GM13976 (cell line): ENCODE measurements around the gene CRB3.
A peak's percentile ranks its signal among the peaks of the same experiment; 100 is the strongest.

Experiments used
- DNase-seq: peaks from one replicate; pipeline ENCODE4 v3.0.0; 2012; ENCODE audit warnings: low spot score
- in situ Hi-C: fragments of 300-500 bp; cut with MboI; formaldehyde crosslinking; loops from one replicate; pipeline ENCODE4 v1.12.0; 2022; ENCODE audit warnings: low sequenced_read_pairs, mixed read lengths, inconsistent platforms; ENCODE audit not compliant: unreplicated experiment
- TF ChIP-seq, protein P1 (sequence below): IDR thresholded peaks from 2 replicates; pipeline ENCODE4 v1.5.1; 2012; ENCODE audit warnings: borderline replicate concordance, mild to moderate bottlenecking; ENCODE audit not compliant: insufficient read depth; ENCODE audit errors: extremely low read depth, missing control alignments, control extremely low read depth

The CRB3 gene

GRCh38 chr19:6455924-6456323 is 8.1 kb upstream of the CRB3 start:
- DNase-seq, result no peak
- TF ChIP-seq, protein P1, sequence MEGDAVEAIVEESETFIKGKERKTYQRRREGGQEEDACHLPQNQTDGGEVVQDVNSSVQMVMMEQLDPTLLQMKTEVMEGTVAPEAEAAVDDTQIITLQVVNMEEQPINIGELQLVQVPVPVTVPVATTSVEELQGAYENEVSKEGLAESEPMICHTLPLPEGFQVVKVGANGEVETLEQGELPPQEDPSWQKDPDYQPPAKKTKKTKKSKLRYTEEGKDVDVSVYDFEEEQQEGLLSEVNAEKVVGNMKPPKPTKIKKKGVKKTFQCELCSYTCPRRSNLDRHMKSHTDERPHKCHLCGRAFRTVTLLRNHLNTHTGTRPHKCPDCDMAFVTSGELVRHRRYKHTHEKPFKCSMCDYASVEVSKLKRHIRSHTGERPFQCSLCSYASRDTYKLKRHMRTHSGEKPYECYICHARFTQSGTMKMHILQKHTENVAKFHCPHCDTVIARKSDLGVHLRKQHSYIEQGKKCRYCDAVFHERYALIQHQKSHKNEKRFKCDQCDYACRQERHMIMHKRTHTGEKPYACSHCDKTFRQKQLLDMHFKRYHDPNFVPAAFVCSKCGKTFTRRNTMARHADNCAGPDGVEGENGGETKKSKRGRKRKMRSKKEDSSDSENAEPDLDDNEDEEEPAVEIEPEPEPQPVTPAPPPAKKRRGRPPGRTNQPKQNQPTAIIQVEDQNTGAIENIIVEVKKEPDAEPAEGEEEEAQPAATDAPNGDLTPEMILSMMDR, result no peak
- in situ Hi-C loops, result no loop called here

DNA sequence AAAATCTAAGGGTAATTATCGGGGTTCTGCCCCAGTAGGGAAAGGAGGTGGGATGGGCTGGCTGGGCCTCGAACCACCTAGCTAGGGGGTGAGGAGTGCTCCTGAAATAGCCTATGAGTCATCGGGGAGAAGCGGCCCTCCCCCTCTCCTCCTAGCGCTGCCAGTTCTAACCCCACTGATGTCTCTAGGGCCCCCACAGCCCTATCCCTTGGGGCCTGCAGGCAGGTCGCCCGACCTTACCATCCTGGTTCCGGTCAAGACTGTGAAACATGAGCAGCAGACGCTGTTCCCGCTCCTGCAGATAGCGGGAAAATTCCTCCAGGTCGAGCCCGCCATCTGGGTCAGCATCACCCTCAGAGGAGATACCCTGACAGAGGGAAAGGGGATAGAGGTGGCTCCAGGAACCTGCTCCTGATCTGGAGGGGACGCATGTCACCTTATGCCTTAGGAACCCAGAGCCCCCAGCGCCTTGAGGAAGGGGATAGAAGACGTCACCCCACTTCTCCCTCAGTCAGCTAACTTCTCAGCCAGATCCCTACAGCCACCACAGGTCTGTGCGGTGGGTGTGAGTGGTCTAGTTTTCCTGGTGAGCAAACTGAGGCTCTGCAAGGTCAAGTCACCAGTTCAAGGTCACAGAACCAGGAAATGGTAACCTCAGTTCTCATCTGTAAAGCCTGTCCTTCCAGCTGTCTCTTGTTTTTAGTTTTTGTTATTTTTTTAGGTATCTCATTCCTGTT is 5.9 kb upstream of the CRB3 start:
- in situ Hi-C loops, result no loop called here

GRCh38 chr19:6458695-6459261 is 5.3 kb upstream of the CRB3 start:
- in situ Hi-C loops, result no loop called here
- TF ChIP-seq, protein P1, result no peak
- peak; percentile 47 for DNase-seq

More for the DNA sequence above, 5.9 kb upstream of the CRB3 start:
- TF ChIP-seq, protein P1, result no peak
- DNase-seq, result peak; percentile 72

DNA sequence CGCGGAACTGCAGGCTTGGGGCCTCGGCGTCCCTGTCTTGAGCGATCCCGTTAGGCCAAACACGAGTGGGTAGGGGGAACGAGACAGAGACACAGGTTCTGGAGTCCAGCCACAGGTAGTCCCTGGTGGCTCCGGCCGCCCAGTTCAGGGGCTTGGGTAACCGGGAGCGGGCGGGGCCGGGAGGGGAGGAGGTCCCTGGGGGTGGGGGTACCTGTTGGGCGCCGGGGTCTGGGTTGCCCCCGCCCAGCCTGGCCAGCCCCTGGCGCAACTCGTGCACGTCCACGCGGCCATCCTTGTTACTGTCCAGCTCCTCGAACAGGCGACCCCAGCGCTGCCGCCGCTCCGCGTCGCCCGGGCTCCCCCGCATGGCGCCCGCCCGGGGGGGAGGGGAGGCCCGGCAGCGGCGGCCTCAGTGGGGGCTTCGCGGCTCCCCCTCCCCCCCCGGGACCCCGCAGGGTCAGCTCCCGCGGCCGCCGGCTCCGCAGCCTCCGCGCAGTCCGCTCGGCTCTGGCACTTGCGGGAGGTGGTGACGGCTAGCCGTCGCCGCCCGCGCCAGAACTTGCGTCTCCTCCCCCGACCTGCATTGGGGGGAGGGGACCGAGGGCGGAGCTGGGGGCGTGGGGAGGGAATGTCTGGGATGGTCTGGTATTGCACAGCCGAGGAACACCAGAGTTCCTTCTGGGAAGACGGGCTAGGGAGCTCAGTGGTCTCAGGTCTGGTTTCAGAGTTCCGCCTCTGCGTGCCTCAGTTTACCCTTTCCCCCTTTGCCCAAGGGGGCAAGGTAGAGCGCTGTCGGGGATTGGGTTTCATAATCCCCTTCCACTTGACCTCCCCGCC is 4.6 kb upstream of the CRB3 start, which contains the start of gene SLC25A23:
TSS of gene SLC25A23 (minus strand) at position 531 of the 837 bp plus-strand sequence. CDS start at position 367, 164 bp downstream.
- in situ Hi-C loops, result no loop called here
- peak; percentile 92 for DNase-seq
- TF ChIP-seq, protein P1, result no peak

- in situ Hi-C loops, result no loop called here
- peak; percentile 97 for DNase-seq
- TF ChIP-seq, protein P1, result peak; percentile 36
Measured at GRCh38 chr19:6460099-6460884, 3.8 kb upstream of the CRB3 start.

GRCh38 chr19:6465006-6465405 is 935 bp downstream of the CRB3 start:
- in situ Hi-C loops, result no loop called here
- no peak for DNase-seq
- TF ChIP-seq, protein P1, result no peak
